T-helper 1 cell treated with Interleukin-12 subunit alpha and Interleukin-12 subunit beta and Interleukin-4 antibody, amounts not matched to agents 30 ng/mL and 1 ng/mL, for 36 hours (primary cell): Measurements from ENCODE around the gene FBXO27. TPM values are rescaled to one million over a fixed set of nuclear protein-coding genes. Genes with fewer than 3 reads are reported as not detected.
"Not testable (repeated sequence)": the region's sequence is repeated elsewhere in the genome, so short reads cannot be mapped to it uniquely, and the experiment has no call there.

Experiments used
- intact Hi-C: fragments of 100-400 bp; cut with micrococcal nuclease; formaldehyde crosslinking; loops from one replicate; pipeline ENCODE4 v1.15.1; 2024
- total RNA-seq: library from RNA; stranded (reverse); gene quantifications from 2 replicates; pipeline ENCODE4 v1.2.3, GENCODE V29; 2022

FBXO27 gene
- total RNA-seq, 1 donor from 2014 or later = not detected

GRCh38 chr19:38989066-38989605 is 43.2 kb downstream of the FBXO27 start:
- intact Hi-C loops = no loop called here

- intact Hi-C loops = not testable (repeated sequence)
These were observed 43.7 kb downstream of the FBXO27 start for GRCh38 chr19:38988627-38989026.

GRCh38 chr19:38987745-38988144 is 44.6 kb downstream of the FBXO27 start:
- intact Hi-C loops = not testable (repeated sequence)

GRCh38 chr19:38985262-38985661 is 47.1 kb downstream of the FBXO27 start:
- intact Hi-C loops = no loop called here

GRCh38 chr19:38980583-38981374 is 51.6 kb downstream of the FBXO27 start:
- intact Hi-C loops = no loop called here

- intact Hi-C loops = no loop called here
These were observed 52.5 kb downstream of the FBXO27 start for GRCh38 chr19:38979812-38980211.

- intact Hi-C loops = no loop called here
These were observed 54.0 kb downstream of the FBXO27 start for GRCh38 chr19:38978326-38978689.

- intact Hi-C loops = no loop called here
These were observed 54.7 kb downstream of the FBXO27 start for GRCh38 chr19:38977445-38978325.

GRCh38 chr19:38975861-38976271 is 56.5 kb downstream of the FBXO27 start:
- intact Hi-C loops = no loop called here

GRCh38 chr19:38975214-38975860 is 57.0 kb downstream of the FBXO27 start, which contains the start of gene FBXO17:
TSS of gene FBXO17 (minus strand) at chr19:38975742. CDS start at chr19:38950319, 25,423 bp downstream.
- intact Hi-C loops = no loop called here

GRCh38 chr19:38974624-38975213 is 57.6 kb downstream of the FBXO27 start:
- intact Hi-C loops = no loop called here

Other genes starting within 250 kb of the FBXO27 start
- gene LGALS7B, start 243.3 kb downstream of the FBXO27 start, total RNA-seq = not detected in 2 replicates
- gene LGALS4, start 219.6 kb downstream of the FBXO27 start, total RNA-seq = 1.6 and 1.8 TPM in 2 replicates
- 152 and 154 TPM in 2 replicates for gene ECH1, start 200.8 kb downstream of the FBXO27 start, total RNA-seq
- gene HNRNPL, start 182.6 kb downstream of the FBXO27 start, total RNA-seq = 515 and 536 TPM in 2 replicates
- gene RINL, start 154.3 kb downstream of the FBXO27 start, total RNA-seq = 79.1 and 82.0 TPM in 2 replicates
- 56.7 TPM in 2 replicates for gene SIRT2, start 132.9 kb downstream of the FBXO27 start, total RNA-seq
- 60.2 and 66.3 TPM in 2 replicates for gene NFKBIB, start 132.6 kb downstream of the FBXO27 start, total RNA-seq
- 1.9 TPM in 2 replicates for gene CCER2, start 120.4 kb downstream of the FBXO27 start, total RNA-seq
- gene SARS2, start 101.8 kb downstream of the FBXO27 start, total RNA-seq = 29.5 and 33.5 TPM in 2 replicates
- 66.0 and 67.5 TPM in 2 replicates for gene MRPS12, start 101.6 kb downstream of the FBXO27 start, total RNA-seq
- gene FBXO17, start 56.8 kb downstream of the FBXO27 start, total RNA-seq = 0.22 TPM in 1 of 2 replicates, not detected in the other
- gene ACP7, start 51.8 kb upstream of the FBXO27 start, total RNA-seq = not detected in 2 replicates
- 17.2 and 17.4 TPM in 2 replicates for gene PAK4, start 93.2 kb upstream of the FBXO27 start, total RNA-seq
- gene NCCRP1, start 164.4 kb upstream of the FBXO27 start, total RNA-seq = not detected in 2 replicates
- not detected in 2 replicates for gene SYCN, start 171.7 kb upstream of the FBXO27 start, total RNA-seq
- gene IFNL3, start 212.5 kb upstream of the FBXO27 start, total RNA-seq = not detected in 2 replicates
- gene IFNL4, start 216.3 kb upstream of the FBXO27 start, total RNA-seq = not detected in 2 replicates
- not detected in 2 replicates for gene IFNL2, start 235.8 kb upstream of the FBXO27 start, total RNA-seq